ENCODE measurements around the gene DNAJB9. TPM values are rescaled to one million over a fixed set of nuclear protein-coding genes. Genes with fewer than 3 reads are reported as not detected.
"Not testable (repeated sequence)": the region's sequence is repeated elsewhere in the genome, so short reads cannot be mapped to it uniquely, and the experiment has no call there.

Gene DNAJB9
- total and polyA plus RNA-seq, 2 of the 8 experiments (the other 6 are each of a cell fraction or from before 2014, with no cell fraction given), result 1.8 to 9.7 TPM

DNA sequence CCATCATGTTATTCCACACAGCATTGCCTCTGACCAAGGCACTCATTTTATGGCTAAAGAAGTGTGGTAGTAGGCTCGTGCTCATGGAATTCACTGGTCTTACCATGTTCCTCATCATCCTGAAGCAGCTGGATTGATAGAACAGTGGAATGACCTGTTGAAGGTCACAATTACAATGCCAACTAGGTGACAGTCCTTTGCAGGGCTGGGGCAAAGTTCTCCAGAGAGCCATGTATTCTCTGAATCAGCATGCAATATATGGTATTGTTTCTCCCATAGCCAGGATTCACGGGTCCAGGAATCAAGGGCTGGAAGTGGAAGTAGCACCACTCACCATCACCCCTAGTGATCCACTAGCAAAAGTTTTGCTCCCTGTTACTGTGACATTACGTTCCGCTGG lies 31.0 kb upstream of the DNAJB9 start:
- H2BK15ac ChIP-seq (ENCODE audit: low read length); H4K8ac ChIP-seq (ENCODE audit: extremely low read depth, insufficient read depth, low read length); DNase-seq (ENCODE audit: low read depth in 1 of 2, low spot score in 2 of 2); H3K79me2 ChIP-seq (ENCODE audit: control insufficient read depth in 1 of 2, insufficient read depth in 2 of 2, low read length in 2 of 2); H3K27me3 ChIP-seq (replicated peaks in 1 of 4; ENCODE audit: control insufficient read depth in 3 of 4, extremely low read depth in 1 of 4, insufficient read depth in 3 of 4, low read length in 3 of 4); H4K5ac ChIP-seq (ENCODE audit: insufficient read length, low read depth, low read length); H4K91ac ChIP-seq (replicated peaks; ENCODE audit: insufficient read length, low read length); H3K14ac ChIP-seq (ENCODE audit: insufficient read length); H3K9me3 ChIP-seq (ENCODE audit: insufficient read depth in 2 of 2, low read depth in 1 of 2, low read length in 1 of 2); H3K9ac ChIP-seq (replicated peaks in 1 of 4; ENCODE audit: extremely low read depth in 1 of 4, low read depth in 3 of 4, low read length in 3 of 4); H3K23ac ChIP-seq (ENCODE audit: insufficient read length); H2BK120ac ChIP-seq (replicated peaks; ENCODE audit: low read depth, low read length); H3K23me2 ChIP-seq (ENCODE audit: low read depth, low read length); H3K79me1 ChIP-seq (ENCODE audit: low read depth, low read length); H3K27ac ChIP-seq (ENCODE audit: low read depth, low read length); H4K20me1 ChIP-seq (replicated peaks in 1 of 2; ENCODE audit: control insufficient read depth in 1 of 2, insufficient read depth in 2 of 2, low read length in 2 of 2); H3K56ac ChIP-seq (replicated peaks; ENCODE audit: insufficient read length, low read depth, low read length); H3K36me3 ChIP-seq (ENCODE audit: control insufficient read depth in 2 of 4, insufficient read depth in 4 of 4, low read length in 3 of 4); H3K18ac ChIP-seq (ENCODE audit: extremely low read depth, low read length); FAIRE-seq; H2AK5ac ChIP-seq (ENCODE audit: low read depth, low read length); H2BK20ac ChIP-seq (ENCODE audit: low read length); H3K4ac ChIP-seq (replicated peaks; ENCODE audit: insufficient read length, low read depth, low read length); H3K4me2 ChIP-seq (ENCODE audit: insufficient read depth in 1 of 2, low read depth in 2 of 2, low read length in 2 of 2); H2BK5ac ChIP-seq (ENCODE audit: low read depth, low read length); H2BK12ac ChIP-seq (ENCODE audit: low read depth, low read length); H3K4me1 ChIP-seq (replicated peaks in 1 of 4; ENCODE audit: control insufficient read depth in 3 of 4, insufficient read depth in 4 of 4, low read length in 3 of 4); H2AFZ ChIP-seq (ENCODE audit: low read length); H3K4me3 ChIP-seq (ENCODE audit: extremely low read depth in 1 of 4, insufficient read depth in 2 of 4, low read depth in 3 of 4, low read length in 4 of 4): not testable (repeated sequence)
- 95% methylated on average over 4 of the region's 4 CpGs; no CpG with 5 or more reads in 1 of the 2 experiments for WGBS, 2 experiments (ENCODE audit: extremely low coverage in 1 of 2, insufficient coverage in 1 of 2, insufficient read length in 1 of 2, insufficient replicate concordance in 2 of 2, low coverage in 1 of 2, low lambda C conversion rate in 2 of 2, missing lambda C conversion rate in 1 of 2)
- CTCF ChIA-PET (ENCODE audit: partially characterized antibody), result interaction anchor here (0.6 kb wide), 1 partner anchor 51 kb away, joined by 3 read pairs; no protein-coding TSS in a partner anchor
- POLR2A ChIA-PET (ENCODE audit: partially characterized antibody), result interaction anchor here (2.6 kb wide), 1 partner anchor 14 kb away, joined by 7 read pairs; no protein-coding TSS in a partner anchor
